Cardiac muscle cell (in vitro differentiated cells and primary cell): ENCODE results near the gene CSGALNACT2. TPM values are rescaled to one million over a fixed set of nuclear protein-coding genes. Genes with fewer than 3 reads are reported as not detected.

Source experiments
- DNase-seq, 2 donors: peaks; one replicate each; pipeline versions ENCODE4 v3.0.0 to v3.0.0-alpha.2; 2010 to 2017; ENCODE audit warnings: low read depth in 1 of 2, low spot score in 1 of 2
- H3K27ac ChIP-seq: fragments of 200-600 bp; sonication (generic); 2 replicates; pipeline ENCODE4 v1.5.1; 2016
- H3K27me3 ChIP-seq: fragments of 200-600 bp; sonication (generic); 2 replicates; pipeline ENCODE4 v1.6.0; 2016; ENCODE audit warnings: control low read depth
- H3K36me3 ChIP-seq: fragments of 200-600 bp; sonication (generic); 2 replicates; pipeline ENCODE4 v1.5.1; 2016; ENCODE audit warnings: control low read depth
- H3K4me1 ChIP-seq: fragments of 200-600 bp; sonication (generic); 2 replicates; pipeline ENCODE4 v1.8.1; 2017; ENCODE audit warnings: low read depth, mild to moderate bottlenecking, mixed run types
- H3K4me3 ChIP-seq: fragments of 200-600 bp; sonication (generic); 2 replicates; pipeline ENCODE4 v1.5.1; 2016; ENCODE audit warnings: mild to moderate bottlenecking
- H3K9me3 ChIP-seq: fragments of 200-600 bp; sonication (generic); 2 replicates; pipeline ENCODE4 v1.5.1; 2017; ENCODE audit warnings: low read depth, mild to moderate bottlenecking, control low read depth
- polyA plus RNA-seq: library from polyadenylated mRNA; unstranded; fragments of >200 nt; fragmentation: Nextera tagmentation; extraction: Ambion mirVana; gene quantifications from 2 replicates; pipeline ENCODE4 v1.2.1, GENCODE V29; 2016
- total RNA-seq: library from RNA; depleted of rRNA; stranded (reverse); fragments of >200 nt; gene quantifications from 2 replicates; pipeline ENCODE4 v1.2.3, GENCODE V29; 2016
- TF ChIP-seq, protein P1 (sequence below): IDR thresholded peaks from 2 replicates; pipeline ENCODE4 v1.5.1; 2012; ENCODE audit warnings: low read depth, mild to moderate bottlenecking, low read length

Gene CSGALNACT2
- total and polyA plus RNA-seq, 2 experiments from 2014 or later, result 8.3 to 9.9 TPM

DNA sequence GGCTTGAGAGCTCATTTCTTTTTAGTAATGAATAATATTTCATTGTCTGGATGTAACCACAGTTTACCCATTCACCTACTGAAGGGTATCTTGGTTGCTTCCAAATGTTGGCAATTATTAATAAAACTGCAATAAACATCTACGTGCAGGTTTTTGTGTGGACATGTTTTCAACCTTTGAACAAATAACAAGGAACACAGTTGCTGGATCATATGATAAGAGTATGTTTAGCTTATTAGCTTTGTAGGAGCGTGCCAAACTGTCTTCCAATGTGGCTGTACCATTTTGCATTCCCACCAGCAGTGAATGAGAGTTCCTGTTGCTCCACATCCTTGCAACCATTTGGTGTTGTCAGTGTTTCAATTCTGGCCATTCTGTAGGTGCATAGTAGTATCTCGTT lies 49.0 kb downstream of the CSGALNACT2 start:
- Histone ChIP-seq H3K27me3 (no peaks in the 10 kb centered on the region), H3K27ac (no peak overlapping the region), H3K4me1 (no peaks in the 10 kb centered on the region), H3K9me3 (no peaks in the 10 kb centered on the region), H3K4me3 (no peak overlapping the region), H3K36me3 (peaks cover 6% of the 10 kb centered on the region)
- TF ChIP-seq, protein P1, sequence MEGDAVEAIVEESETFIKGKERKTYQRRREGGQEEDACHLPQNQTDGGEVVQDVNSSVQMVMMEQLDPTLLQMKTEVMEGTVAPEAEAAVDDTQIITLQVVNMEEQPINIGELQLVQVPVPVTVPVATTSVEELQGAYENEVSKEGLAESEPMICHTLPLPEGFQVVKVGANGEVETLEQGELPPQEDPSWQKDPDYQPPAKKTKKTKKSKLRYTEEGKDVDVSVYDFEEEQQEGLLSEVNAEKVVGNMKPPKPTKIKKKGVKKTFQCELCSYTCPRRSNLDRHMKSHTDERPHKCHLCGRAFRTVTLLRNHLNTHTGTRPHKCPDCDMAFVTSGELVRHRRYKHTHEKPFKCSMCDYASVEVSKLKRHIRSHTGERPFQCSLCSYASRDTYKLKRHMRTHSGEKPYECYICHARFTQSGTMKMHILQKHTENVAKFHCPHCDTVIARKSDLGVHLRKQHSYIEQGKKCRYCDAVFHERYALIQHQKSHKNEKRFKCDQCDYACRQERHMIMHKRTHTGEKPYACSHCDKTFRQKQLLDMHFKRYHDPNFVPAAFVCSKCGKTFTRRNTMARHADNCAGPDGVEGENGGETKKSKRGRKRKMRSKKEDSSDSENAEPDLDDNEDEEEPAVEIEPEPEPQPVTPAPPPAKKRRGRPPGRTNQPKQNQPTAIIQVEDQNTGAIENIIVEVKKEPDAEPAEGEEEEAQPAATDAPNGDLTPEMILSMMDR, result no peak
- DNase-seq, result no peak

- Histone ChIP-seq H3K27ac (no peak overlapping the region), H3K36me3 (peaks cover 6% of the 10 kb centered on the region), H3K9me3 (no peaks in the 10 kb centered on the region), H3K27me3 (no peaks in the 10 kb centered on the region), H3K4me3 (no peak overlapping the region), H3K4me1 (no peaks in the 10 kb centered on the region)
- TF ChIP-seq, protein P1, result no peak
- peak in 1 of 2 donors; percentile 84 for DNase-seq
Observed at GRCh38 chr10:43188702-43189101, 50.5 kb downstream of the CSGALNACT2 start.

DNA sequence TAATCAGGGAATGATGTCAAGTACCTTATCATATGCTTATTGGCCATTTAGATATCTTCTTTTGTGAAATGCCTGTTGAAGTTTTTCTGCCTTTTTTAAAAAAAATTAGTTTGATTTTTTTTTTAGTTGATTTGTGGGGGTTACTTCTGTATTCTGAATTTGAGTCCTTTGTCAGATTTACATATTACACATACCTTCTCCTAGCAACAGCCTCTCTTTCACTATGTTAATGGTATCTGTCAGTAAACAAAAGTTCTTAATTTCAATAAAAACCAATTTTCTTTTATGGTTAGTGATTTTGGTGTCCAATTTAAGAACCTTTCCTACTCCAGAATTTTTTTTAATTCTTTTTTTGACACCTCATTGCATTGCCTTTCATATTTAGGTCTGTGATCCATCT lies 52.0 kb downstream of the CSGALNACT2 start:
- no peak overlapping the region for H3K27ac ChIP-seq
- H3K27me3 ChIP-seq, result no peaks in the 10 kb centered on the region
- no peaks in the 10 kb centered on the region for H3K4me1 ChIP-seq
- no peak overlapping the region for H3K4me3 ChIP-seq
- no peak for DNase-seq
- TF ChIP-seq, protein P1, result no peak
- H3K9me3 ChIP-seq, result no peaks in the 10 kb centered on the region
- no peaks in the 10 kb centered on the region for H3K36me3 ChIP-seq

DNA sequence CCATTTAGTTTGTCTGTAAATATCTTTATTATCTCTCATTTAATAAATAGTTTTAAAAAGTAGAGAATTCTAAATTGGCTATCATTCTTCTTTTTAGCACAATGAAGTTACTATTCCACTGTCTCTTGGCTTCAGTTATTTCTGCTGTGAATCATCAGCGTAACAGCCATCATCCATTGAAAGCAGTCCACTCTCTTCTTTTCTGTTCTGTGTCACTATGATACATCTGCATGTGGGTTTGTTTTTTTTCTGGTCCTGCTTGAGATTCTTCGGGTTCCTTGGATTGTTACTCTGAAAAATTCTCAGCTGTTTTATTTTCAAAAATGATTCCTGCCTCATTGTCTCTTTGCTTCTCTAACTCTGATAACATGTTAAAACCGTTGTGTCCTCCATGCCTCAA lies 52.5 kb downstream of the CSGALNACT2 start:
- Histone ChIP-seq H3K4me3 (no peak overlapping the region), H3K27me3 (no peaks in the 10 kb centered on the region), H3K4me1 (no peaks in the 10 kb centered on the region), H3K9me3 (no peaks in the 10 kb centered on the region), H3K27ac (no peak overlapping the region), H3K36me3 (no peaks in the 10 kb centered on the region)
- TF ChIP-seq, protein P1, result no peak
- peak in 1 of 2 donors; percentile 24 for DNase-seq

DNA sequence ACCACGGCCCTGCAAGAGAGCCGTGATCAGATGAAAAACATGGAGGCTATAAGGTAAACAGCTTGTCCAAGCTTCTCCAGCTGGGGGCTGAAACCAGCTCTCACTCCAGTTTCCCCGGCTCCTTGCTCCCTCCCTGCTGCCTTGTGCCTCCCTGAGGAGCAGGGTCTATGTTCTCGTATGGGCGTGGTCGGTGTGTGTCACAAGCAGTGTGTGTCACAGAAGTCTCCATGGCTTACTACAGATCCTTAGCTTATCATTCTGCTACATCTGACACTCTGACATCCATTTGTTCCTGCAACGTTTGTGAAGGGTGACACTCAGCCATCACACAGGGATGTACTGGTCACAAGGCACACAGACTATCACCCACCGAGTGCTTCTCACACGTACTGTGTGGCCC lies 54.6 kb downstream of the CSGALNACT2 start:
- no peaks in the 10 kb centered on the region for H3K36me3 ChIP-seq
- DNase-seq, result no peak
- H3K27ac ChIP-seq, result no peak overlapping the region
- no peaks in the 10 kb centered on the region for H3K9me3 ChIP-seq
- H3K4me1 ChIP-seq, result no peaks in the 10 kb centered on the region
- H3K27me3 ChIP-seq, result no peaks in the 10 kb centered on the region
- no peak overlapping the region for H3K4me3 ChIP-seq
- TF ChIP-seq, protein P1, result no peak

DNA sequence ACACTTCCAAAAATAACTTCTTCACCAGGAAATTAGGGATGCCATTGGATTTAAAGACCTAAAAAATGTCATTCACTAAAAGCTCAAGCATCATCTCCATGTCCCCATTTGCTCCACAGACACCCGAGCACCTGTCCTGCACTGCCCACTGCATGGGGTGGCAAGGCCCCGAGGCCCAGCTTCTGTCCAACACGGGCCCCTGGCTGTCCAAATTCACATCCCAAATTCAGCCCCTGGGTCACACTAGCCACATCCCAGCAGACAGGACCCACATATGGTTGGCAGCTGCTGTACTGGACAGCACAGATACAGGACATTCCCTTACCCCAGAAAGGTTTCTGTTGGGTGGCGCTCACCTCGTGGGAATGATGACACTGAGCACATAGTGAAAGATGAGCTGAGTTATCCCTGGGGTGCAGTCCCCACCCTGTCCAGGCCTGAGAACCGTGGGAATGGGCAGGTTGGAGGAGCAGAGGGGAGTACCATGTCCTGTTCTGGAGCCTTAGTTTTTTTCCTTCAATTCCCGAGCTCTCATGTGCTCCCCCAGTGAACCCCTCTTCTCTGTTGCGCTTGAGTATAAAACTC lies 55.3 kb downstream of the CSGALNACT2 start:
- no peak overlapping the region for H3K4me3 ChIP-seq
- no peaks in the 10 kb centered on the region for H3K4me1 ChIP-seq
- H3K27ac ChIP-seq, result no peak overlapping the region
- H3K9me3 ChIP-seq, result no peaks in the 10 kb centered on the region
- DNase-seq, result no peak
- H3K27me3 ChIP-seq, result no peaks in the 10 kb centered on the region
- no peaks in the 10 kb centered on the region for H3K36me3 ChIP-seq
- TF ChIP-seq, protein P1, result no peak
